Hepatocyte (in vitro differentiated cells): ENCODE results near the gene HRAS. TPM values are rescaled to one million over a fixed set of nuclear protein-coding genes. Genes with fewer than 3 reads are reported as not detected.

Experiments used
- DNase-seq: peaks from one replicate; pipeline ENCODE4 v3.0.0-alpha.2; 2016; ENCODE audit warnings: low spot score
- H2AFZ ChIP-seq: fragments of 200-600 bp; sonication (generic); 2 replicates; pipeline ENCODE4 v1.6.0; 2016; ENCODE audit warnings: antibody characterized with exemption, mild to moderate bottlenecking
- H3K27ac ChIP-seq: fragments of 200-600 bp; sonication (generic); 2 replicates; pipeline ENCODE4 v1.5.1; 2016; ENCODE audit warnings: mild to moderate bottlenecking
- H3K27me3 ChIP-seq: fragments of 200-600 bp; sonication (generic); 2 replicates; pipeline ENCODE4 v1.6.1; 2016
- H3K36me3 ChIP-seq: fragments of 200-600 bp; sonication (generic); replicated peaks from 2 replicates; pipeline ENCODE4 v1.5.1; 2016; ENCODE audit warnings: low read depth; ENCODE audit not compliant: insufficient read depth
- H3K4me1 ChIP-seq: fragments of 200-600 bp; sonication (generic); 2 replicates; pipeline ENCODE4 v1.5.1; 2016; ENCODE audit warnings: mild to moderate bottlenecking, moderate library complexity; ENCODE audit not compliant: insufficient read depth
- H3K4me2 ChIP-seq: fragments of 200-600 bp; sonication (generic); 2 replicates; pipeline ENCODE4 v1.6.0; 2016
- H3K4me3 ChIP-seq: fragments of 200-600 bp; sonication (generic); 2 replicates; pipeline ENCODE4 v1.5.1; 2016; ENCODE audit warnings: mild to moderate bottlenecking
- H3K79me2 ChIP-seq: fragments of 200-600 bp; sonication (generic); 2 replicates; pipeline ENCODE4 v1.6.0; 2017; ENCODE audit warnings: mild to moderate bottlenecking
- H3K9me2 ChIP-seq: fragments of 200-600 bp; sonication (generic); replicated peaks from 2 replicates; pipeline ENCODE4 v1.6.0; 2017; ENCODE audit warnings: mild to moderate bottlenecking; ENCODE audit not compliant: insufficient read depth
- H3K9me3 ChIP-seq: fragments of 200-600 bp; sonication (generic); 2 replicates; pipeline ENCODE4 v1.5.1; 2016; ENCODE audit warnings: low read depth, mild to moderate bottlenecking
- H4K20me1 ChIP-seq: fragments of 200-600 bp; sonication (generic); 2 replicates; pipeline ENCODE4 v1.6.0; 2016; ENCODE audit warnings: mild to moderate bottlenecking; ENCODE audit not compliant: insufficient read depth, poor library complexity, severe bottlenecking
- EZH2 ChIP-seq: fragments of 200-600 bp; sonication (generic); IDR thresholded peaks from 2 replicates; pipeline ENCODE4 v1.6.1; 2016; ENCODE audit warnings: antibody characterized with exemption, mild to moderate bottlenecking, borderline replicate concordance
- EZH2phosphoT487 ChIP-seq: fragments of 200-600 bp; sonication (generic); IDR thresholded peaks from one replicate; pipeline ENCODE4 v1.6.1; 2018; ENCODE audit warnings: antibody characterized with exemption, mild to moderate bottlenecking, low read depth, moderate library complexity; ENCODE audit not compliant: unreplicated experiment, severe bottlenecking
- WGBS: methylation state at CpG from one replicate; pipeline ENCODE4 v1.1.6; 2016; ENCODE audit warnings: low lambda C conversion rate; ENCODE audit errors: missing lambda C conversion rate; 5-methylcytosine and 5-hydroxymethylcytosine counted together
- polyA plus RNA-seq: library from polyadenylated mRNA; unstranded; fragments of >200 nt; fragmentation: Nextera tagmentation; extraction: Ambion mirVana; gene quantifications from 2 replicates; pipeline ENCODE4 v1.2.1, GENCODE V29; 2016
- total RNA-seq: library from RNA; depleted of rRNA; stranded (reverse); fragments of >200 nt; gene quantifications from 2 replicates; pipeline ENCODE4 v1.2.3, GENCODE V29; 2014
- TF ChIP-seq, protein P1 (sequence below): fragments of 200-600 bp; sonication (generic); IDR thresholded peaks from 2 replicates; pipeline ENCODE4 v1.5.1; 2016; ENCODE audit warnings: antibody characterized with exemption, mild to moderate bottlenecking; ENCODE audit not compliant: poor library complexity

Gene HRAS
- total and polyA plus RNA-seq, 2 experiments from 2014 or later: 28.4 to 57.9 TPM

- peaks cover 16% of the 10 kb centered on the region for H3K4me1 ChIP-seq
- no peak overlapping the region for H3K27ac ChIP-seq
- WGBS: 93% methylated on average over 19 of the region's 19 CpGs
- no peaks in the 10 kb centered on the region for H3K9me2 ChIP-seq
- H3K27me3 ChIP-seq: no peaks in the 10 kb centered on the region
- peaks cover 46% of the 10 kb centered on the region for H3K79me2 ChIP-seq
- H2AFZ ChIP-seq: no peak overlapping the region
- no peak overlapping the region for H3K4me3 ChIP-seq
- H3K9me3 ChIP-seq: no peaks in the 10 kb centered on the region
- H3K36me3 ChIP-seq: no peaks in the 10 kb centered on the region
- no peak for TF ChIP-seq EZH2
- no peak for TF ChIP-seq EZH2phosphoT487
- TF ChIP-seq, protein P1, sequence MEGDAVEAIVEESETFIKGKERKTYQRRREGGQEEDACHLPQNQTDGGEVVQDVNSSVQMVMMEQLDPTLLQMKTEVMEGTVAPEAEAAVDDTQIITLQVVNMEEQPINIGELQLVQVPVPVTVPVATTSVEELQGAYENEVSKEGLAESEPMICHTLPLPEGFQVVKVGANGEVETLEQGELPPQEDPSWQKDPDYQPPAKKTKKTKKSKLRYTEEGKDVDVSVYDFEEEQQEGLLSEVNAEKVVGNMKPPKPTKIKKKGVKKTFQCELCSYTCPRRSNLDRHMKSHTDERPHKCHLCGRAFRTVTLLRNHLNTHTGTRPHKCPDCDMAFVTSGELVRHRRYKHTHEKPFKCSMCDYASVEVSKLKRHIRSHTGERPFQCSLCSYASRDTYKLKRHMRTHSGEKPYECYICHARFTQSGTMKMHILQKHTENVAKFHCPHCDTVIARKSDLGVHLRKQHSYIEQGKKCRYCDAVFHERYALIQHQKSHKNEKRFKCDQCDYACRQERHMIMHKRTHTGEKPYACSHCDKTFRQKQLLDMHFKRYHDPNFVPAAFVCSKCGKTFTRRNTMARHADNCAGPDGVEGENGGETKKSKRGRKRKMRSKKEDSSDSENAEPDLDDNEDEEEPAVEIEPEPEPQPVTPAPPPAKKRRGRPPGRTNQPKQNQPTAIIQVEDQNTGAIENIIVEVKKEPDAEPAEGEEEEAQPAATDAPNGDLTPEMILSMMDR: no peak
- H3K4me2 ChIP-seq: no peak overlapping the region
- H4K20me1 ChIP-seq: peaks cover 12% of the 10 kb centered on the region
- DNase-seq: no peak
These were observed 33.6 kb downstream of the HRAS start for GRCh38 chr11:501683-502287.

- Histone ChIP-seq H3K4me2 (no peak overlapping the region), H3K9me2 (no peaks in the 10 kb centered on the region), H3K27me3 (no peaks in the 10 kb centered on the region), H4K20me1 (peaks cover 12% of the 10 kb centered on the region), H3K9me3 (no peaks in the 10 kb centered on the region), H3K79me2 (peaks cover 46% of the 10 kb centered on the region), H3K36me3 (no peaks in the 10 kb centered on the region), H2AFZ (no peak overlapping the region), H3K27ac (no peak overlapping the region), H3K4me1 (peaks cover 16% of the 10 kb centered on the region), H3K4me3 (no peak overlapping the region)
- TF ChIP-seq EZH2 (no peak), EZH2phosphoT487 (no peak)
- TF ChIP-seq, protein P1: no peak
- DNase-seq: no peak
- 98% methylated on average over 24 of the region's 24 CpGs for WGBS
These were observed 34.2 kb downstream of the HRAS start for GRCh38 chr11:501001-501682.

- Histone ChIP-seq H3K27ac (no peak overlapping the region), H3K4me3 (no peak overlapping the region), H3K9me3 (no peaks in the 10 kb centered on the region), H3K9me2 (no peaks in the 10 kb centered on the region), H2AFZ (no peak overlapping the region), H3K4me2 (no peak overlapping the region), H3K36me3 (no peaks in the 10 kb centered on the region), H4K20me1 (peaks cover 4% of the 10 kb centered on the region), H3K79me2 (peaks cover 30% of the 10 kb centered on the region), H3K4me1 (peaks cover 4% of the 10 kb centered on the region), H3K27me3 (no peaks in the 10 kb centered on the region)
- TF ChIP-seq EZH2phosphoT487 (no peak), EZH2 (no peak)
- TF ChIP-seq, protein P1: no peak
- 97% methylated on average over 22 of the region's 24 CpGs for WGBS
- no peak for DNase-seq
These were observed 35.9 kb downstream of the HRAS start for GRCh38 chr11:499201-500076.
